NCI-H446 (cell line): Measurements from ENCODE around the gene GRIK1.

Experiments
- DNase-seq, 2 experiments: peaks; one replicate each; lab custom pipeline; 2025; lab: John Stamatoyannopoulos, UW

Gene GRIK1

DNA sequence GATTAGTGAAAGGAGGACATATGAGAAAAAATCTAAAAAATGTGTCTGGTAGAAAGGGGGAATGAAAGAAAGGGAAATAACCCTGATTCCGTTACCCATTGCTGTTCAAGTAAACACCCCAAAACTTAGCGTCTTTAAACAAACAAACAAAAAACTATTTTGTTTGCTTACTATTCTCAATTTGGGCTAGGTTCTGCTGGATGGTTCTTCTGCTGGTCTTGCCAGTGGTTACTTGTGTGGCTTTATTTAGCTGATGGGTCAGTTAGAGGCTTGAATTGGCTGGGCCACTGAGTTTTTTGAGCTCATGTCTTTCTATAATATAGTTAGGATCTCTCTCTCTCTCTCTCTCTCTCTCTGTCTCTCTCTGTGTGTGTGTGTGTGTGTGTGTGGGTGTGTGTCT, 112.1 kb downstream of the GRIK1 start:
- DNase-seq, result no peak

DNA sequence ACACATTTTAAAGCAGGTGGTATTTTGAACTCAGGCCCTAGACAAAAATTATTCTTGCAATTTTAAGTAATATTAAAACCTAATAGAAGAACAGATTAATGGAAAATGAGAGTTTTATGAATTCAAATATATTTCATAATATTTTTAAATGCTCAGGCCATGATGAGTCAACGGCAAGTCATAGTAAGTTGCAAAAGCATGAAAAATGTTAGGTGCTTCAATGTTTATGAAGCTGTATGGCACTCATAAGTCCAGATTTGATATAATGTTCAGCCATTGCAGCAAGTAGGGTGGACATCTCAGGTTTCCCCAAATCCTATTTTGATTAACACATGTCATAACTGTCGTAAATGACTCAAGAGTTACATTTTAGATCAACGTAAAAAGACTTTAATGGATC, 112.6 kb downstream of the GRIK1 start:
- DNase-seq, result no peak

DNA sequence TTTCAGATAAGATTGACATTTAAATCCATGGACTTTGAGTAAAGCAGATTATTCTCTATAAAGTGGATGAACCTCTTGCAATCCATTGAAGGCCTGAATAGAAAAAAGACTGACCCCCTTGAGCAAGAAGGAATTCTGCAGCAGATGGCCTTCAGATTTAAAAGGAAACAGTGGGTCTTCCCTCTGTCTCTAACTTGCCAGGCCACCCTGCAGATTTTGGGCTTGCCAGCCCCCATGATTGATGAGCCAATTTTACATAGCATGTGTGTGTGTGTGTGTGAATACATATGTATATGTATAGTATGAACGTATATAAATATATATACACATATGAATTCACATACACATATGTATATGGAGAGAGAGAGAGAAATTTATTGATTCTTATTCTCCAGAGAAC, 113.4 kb downstream of the GRIK1 start:
- DNase-seq, result no peak

DNA sequence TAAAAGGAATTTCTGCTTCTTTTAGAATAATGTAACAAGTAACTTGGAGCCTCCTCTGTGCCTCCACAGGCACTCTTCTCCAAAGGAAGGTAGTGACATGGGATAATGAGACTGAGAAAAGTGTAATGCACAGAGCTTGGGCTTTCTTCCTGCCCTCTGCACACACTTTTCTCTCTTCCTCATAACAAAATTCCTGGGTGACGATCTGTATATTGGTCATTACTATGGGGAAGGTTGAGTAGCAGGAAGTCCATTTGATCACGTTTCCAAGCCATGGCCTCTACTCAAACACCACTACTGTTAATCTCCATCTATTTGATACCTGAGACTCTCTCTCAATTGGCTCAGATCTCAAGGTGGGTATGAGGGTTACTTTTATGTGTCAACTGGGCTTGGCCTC, 113.9 kb downstream of the GRIK1 start:
- no peak for DNase-seq

DNA sequence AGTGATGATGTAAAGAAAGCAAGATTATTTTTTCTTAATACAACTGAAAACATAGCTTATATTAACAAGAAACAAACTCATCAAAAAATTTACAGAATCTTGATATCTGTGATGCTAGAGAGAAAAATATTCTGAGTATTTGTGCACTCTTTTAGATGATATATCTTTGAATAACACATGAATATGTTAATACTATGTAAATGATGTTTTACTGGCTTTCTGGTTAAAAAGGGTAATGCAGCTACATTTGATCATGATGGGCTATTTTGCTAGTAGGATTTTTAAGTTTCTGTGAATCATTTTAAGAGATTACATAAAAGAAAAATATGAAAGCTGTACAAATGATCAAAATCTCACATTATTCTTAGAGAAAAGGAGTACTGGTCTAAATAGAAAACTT, 114.5 kb downstream of the GRIK1 start:
- DNase-seq, result no peak

DNA sequence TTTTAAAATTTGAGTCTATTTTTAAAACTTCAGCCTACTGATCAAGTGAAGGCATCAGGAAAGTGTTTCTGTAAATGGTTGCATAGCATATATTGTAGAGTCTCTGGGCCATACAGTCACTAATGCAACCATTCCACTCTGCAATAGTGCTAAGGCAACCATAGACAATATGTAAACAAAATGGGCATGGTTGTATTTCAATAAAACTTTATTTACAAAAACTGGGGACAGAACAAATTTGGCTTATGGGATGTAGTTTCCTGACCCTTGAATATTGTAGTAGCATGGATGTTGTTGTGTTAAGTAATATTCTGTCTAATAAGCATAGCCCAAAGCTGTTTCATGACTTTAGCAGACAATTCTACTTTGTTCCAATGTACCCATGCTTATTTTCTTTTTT, 117.7 kb downstream of the GRIK1 start:
- DNase-seq, result no peak

DNA sequence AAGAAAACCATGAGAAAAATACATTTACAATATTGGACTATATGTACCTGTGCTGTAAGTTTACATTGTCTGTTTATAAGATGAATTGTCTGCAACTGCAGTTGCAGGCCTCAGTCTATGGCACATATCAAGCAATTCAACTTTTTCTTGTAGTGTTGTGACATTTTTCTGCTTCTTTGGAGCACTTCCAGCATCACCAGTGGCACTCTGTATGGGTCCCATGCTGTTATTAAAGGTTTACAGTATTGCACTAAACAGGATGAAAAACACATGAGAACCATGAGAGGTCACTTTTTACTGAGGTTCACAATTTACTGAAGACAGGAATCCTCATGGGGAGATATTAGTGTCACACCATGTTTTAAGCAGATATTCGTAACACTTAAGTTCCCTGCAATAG, 118.6 kb downstream of the GRIK1 start:
- DNase-seq, result no peak

DNA sequence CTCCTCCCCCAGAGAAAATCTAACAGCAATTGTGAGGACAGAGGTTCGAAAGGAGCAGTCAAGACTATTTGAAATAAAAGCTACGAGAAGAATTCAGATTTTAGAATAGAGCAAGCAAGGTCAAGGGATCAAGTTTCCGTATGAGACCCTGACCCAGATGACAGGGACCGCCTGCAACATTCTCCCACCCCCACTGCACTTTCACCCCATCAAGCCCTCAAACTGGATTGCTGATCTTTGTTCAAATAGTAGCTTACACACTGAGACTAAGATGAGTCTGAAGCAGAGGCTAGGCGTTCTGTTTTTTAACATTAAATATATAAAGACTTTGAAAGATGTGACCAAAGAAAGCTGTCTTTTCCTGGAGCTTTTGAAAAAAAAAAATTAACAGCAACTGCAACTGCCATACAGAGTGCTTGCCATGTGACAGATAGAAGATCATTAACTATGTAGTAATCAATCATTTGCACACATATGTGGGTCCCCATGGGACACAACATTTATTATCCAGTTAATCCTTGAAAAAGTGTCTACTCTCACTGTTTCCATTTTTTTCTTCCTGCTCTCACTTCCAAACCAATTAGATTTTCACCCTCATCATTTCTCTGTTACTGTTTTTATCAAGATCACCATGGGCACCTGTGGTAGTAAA, 120.0 kb downstream of the GRIK1 start:
- DNase-seq, result no peak

DNA sequence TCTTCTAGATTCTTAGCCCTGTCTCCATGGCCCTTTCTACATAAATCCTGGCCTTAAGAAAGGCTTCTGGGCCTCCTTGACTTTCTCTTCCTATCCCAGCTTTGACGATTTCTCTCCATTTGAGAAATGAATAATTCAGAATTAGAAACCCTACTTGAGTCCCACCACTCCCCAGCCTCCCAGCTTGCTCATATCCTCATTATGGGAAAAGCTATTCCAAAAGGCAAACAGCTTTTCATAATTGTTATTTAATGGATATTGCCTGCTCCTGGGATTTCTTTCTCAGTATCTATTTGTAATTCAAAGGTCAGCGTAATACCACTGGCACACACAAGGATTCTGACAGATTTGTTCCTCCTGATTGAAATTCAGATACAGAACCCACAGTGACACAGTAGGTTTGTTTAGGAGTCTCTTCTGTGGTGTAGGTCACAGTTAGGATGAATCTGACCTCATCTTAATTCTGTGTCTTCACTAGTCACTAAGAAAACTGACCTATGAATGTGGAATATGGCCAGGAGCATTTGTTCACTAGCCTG, 121.3 kb downstream of the GRIK1 start:
- no peak for DNase-seq

DNA sequence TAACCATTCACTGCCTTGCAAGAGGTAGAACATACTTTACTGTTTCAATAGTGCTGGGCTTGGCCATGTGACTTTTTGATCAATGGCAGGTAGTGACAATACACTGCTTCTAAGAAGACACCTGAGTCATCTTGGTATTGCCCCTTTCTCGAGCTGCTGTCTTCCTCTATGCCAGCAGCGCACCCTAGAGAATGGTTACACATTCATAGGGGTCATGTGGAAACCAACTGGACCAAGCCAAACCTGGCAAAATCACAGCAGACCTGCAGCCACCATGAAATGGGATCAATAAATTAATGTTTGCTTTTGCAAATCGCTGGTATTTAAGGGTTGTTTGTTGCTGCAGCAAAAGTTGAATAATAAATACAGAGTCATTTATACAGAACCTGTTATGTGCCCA, 122.3 kb downstream of the GRIK1 start:
- DNase-seq, result no peak

DNA sequence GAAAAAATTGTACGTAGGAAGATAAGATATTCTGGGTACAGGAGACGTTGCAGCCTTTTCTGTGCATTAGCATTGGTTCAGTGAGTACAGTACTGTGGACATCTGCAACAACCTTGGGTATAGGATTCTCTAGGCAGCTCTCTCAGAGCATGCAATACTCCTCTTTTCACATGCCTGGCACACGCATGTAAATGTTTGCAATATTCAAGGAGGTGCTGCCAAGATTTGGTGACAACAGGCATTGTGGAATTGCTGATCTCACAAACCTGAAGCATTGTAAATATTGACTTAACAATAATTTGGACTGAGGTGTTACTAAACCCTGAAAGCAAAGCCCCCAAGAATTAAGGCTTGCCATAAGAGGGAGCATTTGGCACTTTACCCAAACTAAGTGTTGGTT, 126.8 kb downstream of the GRIK1 start:
- DNase-seq, result no peak

DNA sequence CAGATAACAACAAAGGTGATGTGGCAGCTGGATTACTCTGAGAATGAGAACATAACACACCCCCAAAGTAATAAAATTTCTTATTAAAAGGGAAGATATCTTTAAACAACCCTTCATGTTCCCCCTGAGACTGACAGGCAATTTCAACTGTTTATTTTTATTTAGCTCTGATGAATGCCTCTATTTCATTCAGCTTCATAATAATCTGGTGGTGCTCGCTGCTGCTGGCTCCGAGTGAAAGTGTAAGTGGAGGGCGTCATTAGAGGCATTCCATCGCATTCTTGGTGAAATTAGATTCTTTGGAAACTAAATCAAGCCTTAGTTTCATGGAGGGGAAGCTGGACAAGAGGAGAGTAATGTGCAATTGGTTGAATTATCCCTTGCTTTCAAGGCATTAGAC, 128.9 kb downstream of the GRIK1 start:
- DNase-seq, result no peak

DNA sequence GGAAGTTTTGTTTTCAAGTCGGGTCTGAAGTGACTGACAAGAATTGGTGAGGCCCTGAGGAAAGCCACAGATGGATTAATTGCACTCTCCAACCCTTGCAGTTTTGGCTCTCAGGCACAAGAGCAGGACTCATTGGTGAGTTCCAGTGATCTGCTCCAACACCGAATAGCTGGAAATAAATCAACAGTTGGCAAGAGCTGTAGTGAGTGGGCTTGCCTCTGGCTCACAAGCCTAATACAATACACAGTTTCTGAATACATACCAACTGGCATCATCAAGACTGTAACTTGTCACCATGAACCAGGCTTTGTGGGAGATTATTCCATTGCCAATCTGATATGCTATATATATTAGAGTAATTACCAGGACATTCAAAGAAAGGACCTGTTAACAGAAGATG, 131.6 kb downstream of the GRIK1 start:
- DNase-seq, result peak in 1 of 2 experiments; percentile 71

DNA sequence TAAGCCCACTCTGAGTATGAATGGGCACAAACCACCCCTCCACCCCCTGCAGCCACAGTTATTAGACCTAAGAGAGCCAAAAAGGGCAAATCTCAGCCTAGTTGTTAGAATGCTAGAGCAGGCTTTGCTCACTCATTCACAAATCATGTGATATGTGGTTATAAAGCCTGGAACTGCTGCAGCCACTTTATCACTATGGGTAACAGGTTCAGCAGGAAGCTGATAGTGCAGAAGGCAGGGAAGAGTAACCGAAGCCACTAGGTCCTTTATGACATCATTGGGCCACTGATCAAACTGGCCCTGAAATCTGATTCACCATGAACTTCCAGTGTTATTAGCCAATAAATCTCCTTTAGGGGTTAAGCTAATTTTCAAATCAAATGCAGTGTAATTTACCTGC, 134.7 kb downstream of the GRIK1 start:
- DNase-seq, result no peak

DNA sequence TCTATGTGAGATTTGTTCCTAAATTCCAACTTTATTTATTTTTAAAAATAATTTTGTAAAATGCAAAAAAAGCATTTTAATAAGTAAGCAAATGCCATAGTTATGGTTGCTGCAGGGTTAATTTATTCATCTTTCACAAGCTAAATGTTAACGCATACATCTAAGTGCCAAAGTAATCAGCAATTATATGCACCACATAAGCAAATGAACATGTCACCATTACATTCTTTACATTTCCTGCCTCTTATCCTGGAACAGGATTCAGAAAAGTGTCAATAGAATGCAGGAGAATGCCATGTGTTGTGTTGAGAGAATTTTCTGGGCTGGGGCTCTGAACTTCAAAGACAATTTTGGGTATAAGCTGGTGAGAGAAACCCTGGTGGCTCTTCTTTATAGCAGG, 136.6 kb downstream of the GRIK1 start:
- no peak for DNase-seq

DNA sequence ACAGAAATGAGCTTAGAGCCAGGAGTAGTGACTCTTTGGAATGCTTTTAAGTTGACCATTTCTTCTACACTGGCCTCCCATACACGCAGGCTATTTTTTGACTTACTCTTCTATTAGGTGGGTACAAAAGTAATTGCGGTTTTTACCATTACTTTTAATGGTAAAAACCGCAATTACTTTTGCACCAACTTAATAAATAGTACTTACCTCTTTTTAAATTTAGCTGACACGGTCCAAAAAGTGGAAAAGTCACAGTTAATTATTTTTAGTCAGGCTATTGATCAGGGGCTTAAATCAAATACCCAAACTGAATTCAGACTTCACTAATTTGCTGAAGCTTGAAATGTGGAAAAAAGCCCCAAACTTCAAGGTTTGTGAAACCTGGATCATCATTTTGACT, 138.7 kb downstream of the GRIK1 start:
- DNase-seq, result no peak

DNA sequence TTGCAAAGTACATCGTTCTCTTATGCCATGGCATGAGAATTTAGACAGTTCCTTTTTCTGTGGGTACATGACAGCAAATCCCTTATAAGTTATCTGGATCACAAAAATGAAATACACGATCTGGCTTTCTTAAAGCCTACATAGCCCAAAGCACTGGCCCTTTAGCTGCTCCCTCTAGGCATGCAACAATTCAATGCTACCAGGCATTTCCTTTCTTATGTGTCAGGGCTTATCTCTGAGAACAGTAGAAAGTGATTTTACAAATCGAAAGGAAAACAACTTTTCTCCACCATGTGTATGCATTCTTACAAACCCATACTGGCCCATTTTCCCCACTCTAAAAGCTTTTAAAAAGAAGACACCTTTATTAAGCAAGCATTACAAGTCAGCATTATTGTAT, 139.7 kb downstream of the GRIK1 start:
- no peak for DNase-seq

DNA sequence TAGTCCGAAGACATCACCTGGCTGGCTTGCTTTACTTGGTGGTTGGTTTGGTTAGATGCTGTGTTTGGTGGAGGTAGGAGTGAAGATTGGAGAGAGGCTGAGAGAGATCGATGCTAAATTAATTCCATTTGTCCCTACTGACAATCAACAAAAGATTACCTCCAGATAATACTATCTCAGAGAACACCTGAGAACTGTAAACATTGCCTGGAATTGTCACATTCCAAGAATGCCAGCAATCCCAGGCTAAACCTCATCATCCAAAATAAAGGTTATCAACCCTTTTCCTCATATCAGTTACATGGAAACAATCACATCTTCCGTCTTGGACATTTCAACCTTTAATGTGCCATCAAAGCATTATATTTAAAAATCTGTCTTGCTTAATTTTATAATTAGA, 141.0 kb downstream of the GRIK1 start:
- DNase-seq, result no peak

DNA sequence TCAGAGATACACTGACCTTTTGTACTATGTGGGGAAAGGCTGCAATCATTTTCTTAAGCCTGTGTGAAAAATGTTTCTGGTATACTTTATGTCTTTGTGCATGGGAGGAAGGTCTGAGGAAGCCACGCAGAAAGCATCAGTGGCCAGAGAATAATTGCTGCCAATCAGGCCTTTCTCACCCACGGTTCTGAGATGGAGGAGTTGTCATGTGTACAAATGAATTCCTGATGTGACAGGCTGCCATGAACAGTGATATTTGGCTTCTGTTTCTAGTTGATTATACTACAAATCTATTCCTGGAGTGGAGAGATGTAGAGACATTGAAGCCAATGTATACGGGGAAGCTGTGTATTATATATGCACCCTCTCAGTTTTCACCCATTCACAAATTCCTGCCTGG, 142.6 kb downstream of the GRIK1 start:
- no peak for DNase-seq

DNA sequence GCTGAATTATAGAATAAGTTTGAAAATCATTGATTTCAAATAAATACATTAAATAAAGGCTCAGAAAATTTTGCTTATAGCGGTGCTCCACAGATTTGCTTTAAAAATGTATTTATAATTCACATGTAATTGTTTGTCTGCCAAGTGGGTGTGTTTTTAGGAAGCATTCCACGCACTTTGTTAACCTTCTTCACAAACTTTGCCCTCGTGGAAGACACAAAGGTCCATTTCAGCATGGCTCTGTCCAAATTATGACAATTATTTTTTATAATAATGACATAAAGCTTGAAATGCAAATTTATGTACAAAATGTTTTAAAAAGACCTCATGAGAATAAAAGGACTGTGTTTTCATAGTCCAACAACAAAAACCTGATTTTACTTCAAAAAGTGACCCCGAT, 146.1 kb downstream of the GRIK1 start:
- DNase-seq, result no peak

DNA sequence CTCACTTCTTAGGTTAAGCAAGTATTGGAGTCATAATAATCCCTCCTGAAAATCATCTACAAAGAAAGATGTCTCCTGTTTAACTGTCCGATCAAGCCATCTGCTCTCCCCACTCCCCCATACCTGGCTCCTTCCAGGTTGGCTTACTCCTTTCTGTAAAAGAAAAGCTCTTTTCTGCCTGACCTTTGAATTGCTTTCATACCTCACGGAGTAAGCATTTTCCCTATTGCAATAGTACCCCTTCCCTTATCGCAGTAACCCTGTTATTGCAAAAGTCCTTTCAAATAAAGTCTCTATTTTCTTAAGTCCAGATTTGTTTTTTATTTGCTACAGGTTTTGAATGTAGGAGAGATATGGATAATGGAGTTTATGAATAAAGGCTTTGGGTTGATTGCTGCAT, 150.4 kb downstream of the GRIK1 start:
- DNase-seq, result no peak

DNA sequence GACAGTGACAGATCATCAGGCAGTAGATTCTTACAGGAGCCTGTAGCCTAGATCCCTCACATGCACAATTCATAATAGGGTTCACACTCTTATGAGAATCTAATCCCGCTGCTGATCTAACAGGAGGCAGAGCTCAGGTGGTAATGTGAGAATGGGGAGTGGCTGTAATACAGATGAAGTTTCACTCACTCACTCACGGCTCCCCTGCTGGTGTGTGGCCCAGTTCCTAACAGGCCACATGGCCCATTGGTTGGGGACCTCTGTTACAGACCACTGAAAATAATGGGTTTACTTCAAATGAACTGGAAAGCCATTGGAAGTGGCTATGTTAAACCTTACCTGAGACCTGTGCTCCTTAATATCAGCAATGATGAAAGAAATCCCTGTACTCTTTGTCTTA, 151.0 kb downstream of the GRIK1 start:
- DNase-seq, result no peak

DNA sequence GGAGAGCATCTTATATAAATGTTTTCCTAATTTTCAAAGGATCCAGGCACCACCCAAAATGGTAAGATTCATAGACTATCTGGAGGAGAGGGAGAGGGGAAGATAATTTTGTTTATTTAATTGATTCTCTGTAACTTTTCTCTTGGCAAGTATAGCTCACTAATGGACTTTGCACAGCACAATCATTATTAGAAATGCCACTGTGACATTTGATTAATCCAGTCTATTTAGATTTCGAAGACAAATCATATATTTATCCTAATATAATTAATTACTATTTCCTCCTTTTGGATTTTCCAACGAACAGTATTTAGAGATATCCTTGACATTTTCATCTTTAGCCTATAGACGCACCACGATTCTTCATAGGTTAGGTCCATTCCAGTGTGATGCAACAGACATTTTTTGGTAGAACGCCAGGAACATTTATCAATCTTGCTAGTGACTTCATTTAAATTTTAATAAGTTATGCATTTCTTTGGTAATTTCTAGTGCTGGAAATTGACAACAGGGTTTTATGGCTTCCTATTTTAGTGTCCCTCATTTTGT, 152.4 kb downstream of the GRIK1 start:
- no peak for DNase-seq
